DMS53 treated with DMSO at 0.1 percent for 48 hours (cell line): ENCODE data around the gene CEP350.

Experiments
- DNase-seq: peaks from one replicate; lab custom pipeline; 2025; ENCODE audit not compliant: unreplicated experiment; lab: John Stamatoyannopoulos, UW

The CEP350 gene

GRCh38 chr1:180153032-180153431 is 198.4 kb downstream of the CEP350 start:
- no peak for DNase-seq

GRCh38 chr1:180154003-180154324 is 199.4 kb downstream of the CEP350 start:
- no peak for DNase-seq

- DNase-seq = peak; percentile 81
Measured at GRCh38 chr1:180154325-180155181, 199.9 kb downstream of the CEP350 start, which contains the start of gene QSOX1. Gene QSOX1, plus strand, starts transcription at chr1:180154869. Its CDS starts 39 bp downstream, at chr1:180154908.

- DNase-seq = no peak
Measured at GRCh38 chr1:180155182-180155682, 200.6 kb downstream of the CEP350 start.

GRCh38 chr1:180156201-180156600 is 201.6 kb downstream of the CEP350 start:
- no peak for DNase-seq

- no peak for DNase-seq
Measured at GRCh38 chr1:180156631-180157091, 202.1 kb downstream of the CEP350 start.

- DNase-seq = no peak
Measured at GRCh38 chr1:180157108-180157507, 202.5 kb downstream of the CEP350 start.

GRCh38 chr1:180157576-180158057 is 203.0 kb downstream of the CEP350 start:
- peak; percentile 83 for DNase-seq

- DNase-seq = no peak
Measured at GRCh38 chr1:180158149-180159147, 203.8 kb downstream of the CEP350 start.

GRCh38 chr1:180160357-180160756 is 205.7 kb downstream of the CEP350 start:
- DNase-seq = no peak

- DNase-seq = no peak
Measured at GRCh38 chr1:180163041-180163440, 208.4 kb downstream of the CEP350 start.
